ENCODE measurements around the gene SAMD15.
"Not testable (repeated sequence)": the region's sequence is repeated elsewhere in the genome, so short reads cannot be mapped to it uniquely, and the experiment has no call there.

The SAMD15 gene

DNA sequence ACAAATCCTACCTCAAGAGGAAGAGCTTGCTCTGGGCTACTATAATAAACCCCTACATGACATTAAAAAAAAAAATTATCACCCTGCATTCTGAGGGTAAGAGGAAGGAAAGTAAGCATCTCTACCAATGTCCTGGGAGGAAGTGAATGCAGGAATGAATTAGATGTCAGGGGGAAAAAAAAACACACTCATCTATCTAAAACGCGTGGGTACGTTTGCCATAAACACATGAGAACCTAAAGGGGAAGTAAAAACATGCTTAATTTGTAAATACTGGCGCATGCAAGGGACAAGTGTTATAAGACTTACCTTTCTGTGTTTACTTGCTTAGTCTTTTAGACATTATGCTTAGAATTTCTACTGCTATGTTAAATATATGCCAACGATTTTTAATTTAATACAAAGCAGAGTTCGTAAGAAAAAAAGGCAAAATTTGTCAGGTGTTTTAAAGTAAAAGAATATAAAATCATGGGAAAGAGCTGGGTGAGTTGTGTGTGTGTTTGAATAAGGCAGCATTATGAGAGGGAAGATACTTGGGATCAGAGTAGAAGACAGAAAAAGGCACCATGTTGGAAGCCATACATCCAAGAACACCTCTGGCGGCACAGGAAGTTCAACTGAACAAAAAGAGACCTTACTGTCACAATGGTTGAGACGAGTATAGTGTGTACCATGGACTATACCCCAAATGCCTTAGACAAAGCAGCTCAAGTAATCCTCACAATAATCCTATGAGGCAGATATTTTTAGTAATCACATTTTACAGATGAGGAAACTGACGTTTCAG lies 1.8 kb upstream of the SAMD15 start:
- H3K27ac ChIP-seq, result no peak overlapping the region
- DNase-seq (ENCODE audit: low read depth, low spot score), result no peak

DNA sequence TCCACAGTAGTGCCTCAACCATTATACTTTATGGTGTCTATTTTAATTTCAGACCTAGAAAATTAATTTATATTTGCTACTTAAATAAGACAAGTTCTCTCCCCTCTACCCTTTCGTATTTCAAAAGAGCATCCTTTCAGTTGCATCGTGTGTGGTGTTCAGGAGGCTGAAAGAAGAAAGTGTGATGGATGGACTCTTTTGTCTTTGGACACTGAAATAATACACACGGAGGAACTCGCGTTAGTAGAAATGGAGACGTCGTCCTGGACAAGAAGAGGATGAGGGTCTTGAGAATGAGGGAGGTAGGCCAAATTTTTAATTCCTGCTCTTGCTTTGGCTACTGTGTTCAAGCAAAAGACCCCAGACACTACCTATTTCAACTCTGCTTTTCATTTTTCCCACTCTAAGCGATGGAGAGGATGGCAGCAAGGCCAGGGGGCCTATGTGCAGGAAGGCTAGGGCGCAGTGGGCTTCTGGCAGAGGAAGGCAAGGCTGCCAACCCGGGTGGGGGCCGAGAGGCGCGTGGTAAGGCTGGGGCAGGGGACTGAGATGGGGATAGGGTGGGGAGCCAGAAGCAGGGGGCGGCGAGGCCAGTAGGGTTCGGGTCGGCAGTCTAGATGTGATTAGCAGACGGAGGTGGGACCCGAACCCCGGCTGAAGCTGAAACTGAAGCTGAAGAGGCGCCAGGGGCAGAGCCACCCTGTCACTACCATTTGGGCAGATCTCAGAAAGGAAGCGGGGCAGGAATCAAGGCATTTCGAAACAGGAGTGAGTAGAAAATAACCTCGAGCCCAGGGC lies 1.0 kb upstream of the SAMD15 start:
- peak overlapping the region; percentile 69 for H3K27ac ChIP-seq
- DNase-seq (ENCODE audit: low read depth, low spot score), result no peak

DNA sequence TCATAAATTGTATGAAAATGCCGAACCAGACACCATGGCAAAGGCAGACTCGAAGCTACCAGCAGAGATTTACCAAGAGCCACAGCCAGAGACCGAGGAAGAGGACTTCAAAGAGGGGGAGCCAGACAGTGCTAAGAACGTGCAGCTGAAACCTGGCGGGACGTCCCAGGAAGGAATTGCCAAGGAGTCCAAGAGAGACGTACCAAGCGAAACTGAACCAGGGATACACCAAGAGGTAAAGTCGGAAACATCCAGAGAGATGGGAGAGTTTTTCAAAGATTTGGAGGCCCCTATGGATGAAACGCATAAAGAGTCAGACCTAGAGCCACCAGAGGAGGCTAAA lies 294 bp downstream of the SAMD15 start:
- H3K27ac ChIP-seq, result peak overlapping the region; percentile 69
- DNase-seq (ENCODE audit: low read depth, low spot score), result no peak

DNA sequence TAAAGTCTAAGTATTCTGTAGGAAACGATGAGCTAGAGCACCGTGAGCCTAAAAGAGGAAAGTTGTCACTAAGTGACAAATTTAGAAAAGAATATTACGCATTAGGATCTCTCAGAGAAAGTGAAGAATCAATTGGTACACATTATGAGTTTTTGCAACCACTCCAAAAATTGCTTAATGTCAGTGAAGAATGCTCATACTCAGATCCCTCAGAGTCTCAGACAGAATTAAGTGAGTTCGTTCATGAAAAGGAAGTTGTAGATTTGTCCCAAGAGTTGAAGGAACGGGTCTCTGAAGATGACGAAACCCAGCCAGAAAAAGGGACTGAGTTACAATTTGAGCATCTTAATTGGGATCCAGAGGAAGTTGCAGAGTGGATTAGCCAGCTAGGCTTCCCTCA lies 1.5 kb downstream of the SAMD15 start:
- no peak for DNase-seq (ENCODE audit: low read depth, low spot score)
- H3K27ac ChIP-seq, result no peak overlapping the region

GRCh38 chr14:77390188-77390587 lies 13.0 kb downstream of the SAMD15 start:
- DNase-seq (ENCODE audit: low read depth, low spot score), result no peak
- no peak overlapping the region for H3K27ac ChIP-seq

- DNase-seq (ENCODE audit: low read depth, low spot score), result no peak
- H3K27ac ChIP-seq, result no peak overlapping the region
Observed at GRCh38 chr14:77400216-77400615, 23.0 kb downstream of the SAMD15 start.

DNA sequence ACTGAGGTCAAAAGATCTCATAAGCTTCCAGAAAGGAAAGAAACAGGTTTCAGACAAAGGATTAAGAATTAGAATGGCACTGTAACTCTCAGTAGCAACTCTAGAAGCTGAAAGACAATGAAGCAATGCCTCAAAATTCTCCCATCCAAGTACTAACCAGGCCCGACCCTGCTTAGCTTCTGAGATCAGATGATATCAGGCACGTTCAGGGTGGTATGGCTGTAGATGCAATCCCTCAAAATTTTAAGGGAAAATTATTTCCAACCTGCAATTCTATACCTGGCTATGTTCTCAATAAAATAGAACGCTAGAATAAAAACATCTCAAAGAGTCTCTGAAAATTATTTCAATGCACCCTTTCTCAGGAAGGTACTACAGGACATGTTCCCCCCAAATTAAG lies 26.6 kb downstream of the SAMD15 start:
- H3K27ac ChIP-seq, result no peak overlapping the region
- DNase-seq (ENCODE audit: low read depth, low spot score), result no peak

DNA sequence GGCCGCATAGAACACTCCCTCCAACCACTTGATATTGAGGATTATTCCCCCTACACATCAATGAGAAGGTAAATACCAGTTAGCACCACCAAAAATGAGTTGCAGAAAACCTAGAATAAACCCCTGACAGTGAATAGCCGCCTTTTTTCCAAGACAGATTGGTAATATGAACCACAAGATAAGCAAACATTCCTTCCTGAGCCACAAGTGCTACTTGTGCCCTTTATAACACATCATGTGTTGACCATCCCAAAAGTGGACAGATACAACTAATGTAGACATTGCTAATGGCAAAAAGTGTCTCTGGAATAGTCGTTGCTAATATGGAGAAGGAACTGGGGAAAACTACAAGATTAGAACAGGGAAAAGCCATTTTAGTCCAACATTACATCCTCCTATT lies 28.9 kb downstream of the SAMD15 start:
- no peak overlapping the region for H3K27ac ChIP-seq

DNA sequence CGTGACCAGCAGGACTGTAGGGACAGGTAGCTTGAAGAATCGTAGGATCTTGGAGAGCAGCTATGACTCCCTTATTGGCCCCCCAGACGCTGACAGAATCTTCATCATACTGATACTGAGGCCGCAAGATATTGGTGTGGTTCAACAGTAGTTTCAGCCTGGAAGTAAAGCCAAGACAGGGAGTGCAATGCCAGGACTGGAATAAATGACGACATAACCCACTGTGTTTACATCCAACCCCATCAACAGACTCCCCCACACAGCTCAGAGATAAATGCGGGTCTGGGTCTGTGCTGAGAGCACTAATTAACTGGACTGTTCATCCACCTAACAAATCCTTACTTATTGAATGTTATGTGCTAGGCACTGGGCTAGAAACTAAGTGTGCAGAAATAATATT lies 29.5 kb downstream of the SAMD15 start:
- no peak for DNase-seq (ENCODE audit: low read depth, low spot score)
- no peak overlapping the region for H3K27ac ChIP-seq

More for the DNA sequence above, 28.9 kb downstream of the SAMD15 start:
- DNase-seq (ENCODE audit: low read depth, low spot score), result no peak

DNA sequence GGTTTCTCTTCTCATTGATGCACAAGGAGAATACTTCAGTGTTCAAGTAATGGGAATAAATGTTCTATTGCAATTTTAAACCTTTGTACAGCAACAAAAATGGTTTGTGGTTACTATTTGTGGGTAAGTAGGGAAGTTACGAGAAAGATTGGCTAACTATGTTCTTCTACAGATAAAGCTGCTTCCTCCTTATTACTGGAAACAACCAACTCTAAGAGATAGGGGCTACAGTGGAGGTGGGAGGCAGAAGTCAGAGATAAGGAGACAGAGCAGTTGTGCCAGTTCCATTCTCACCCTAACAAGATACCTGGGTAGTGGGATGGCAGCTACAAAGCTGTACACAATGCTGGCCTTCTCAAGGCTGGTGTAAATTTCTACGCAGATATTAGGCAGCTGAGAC lies 30.0 kb downstream of the SAMD15 start:
- DNase-seq (ENCODE audit: low read depth, low spot score), result no peak
- no peak overlapping the region for H3K27ac ChIP-seq

DNA sequence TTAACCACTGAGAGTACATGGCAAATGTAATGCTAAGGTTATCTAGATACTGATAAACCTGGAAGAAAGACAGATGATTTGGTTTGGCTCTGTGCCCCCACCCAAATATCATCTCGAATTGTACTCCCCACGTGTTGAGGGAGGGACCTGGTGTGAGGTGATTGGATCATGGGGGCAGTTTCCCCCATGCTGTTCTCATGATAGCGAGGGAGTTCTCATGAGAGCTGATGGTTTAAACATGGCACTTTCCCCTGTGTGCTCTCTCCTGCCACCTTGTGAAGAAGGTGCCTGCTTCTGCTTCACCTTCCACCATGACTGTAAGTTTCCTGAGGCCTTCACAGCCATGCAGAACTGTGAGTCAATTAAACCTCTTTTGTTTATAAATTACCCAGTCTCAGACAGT lies 32.0 kb downstream of the SAMD15 start:
- no peak overlapping the region for H3K27ac ChIP-seq
- no peak for DNase-seq (ENCODE audit: low read depth, low spot score)

DNA sequence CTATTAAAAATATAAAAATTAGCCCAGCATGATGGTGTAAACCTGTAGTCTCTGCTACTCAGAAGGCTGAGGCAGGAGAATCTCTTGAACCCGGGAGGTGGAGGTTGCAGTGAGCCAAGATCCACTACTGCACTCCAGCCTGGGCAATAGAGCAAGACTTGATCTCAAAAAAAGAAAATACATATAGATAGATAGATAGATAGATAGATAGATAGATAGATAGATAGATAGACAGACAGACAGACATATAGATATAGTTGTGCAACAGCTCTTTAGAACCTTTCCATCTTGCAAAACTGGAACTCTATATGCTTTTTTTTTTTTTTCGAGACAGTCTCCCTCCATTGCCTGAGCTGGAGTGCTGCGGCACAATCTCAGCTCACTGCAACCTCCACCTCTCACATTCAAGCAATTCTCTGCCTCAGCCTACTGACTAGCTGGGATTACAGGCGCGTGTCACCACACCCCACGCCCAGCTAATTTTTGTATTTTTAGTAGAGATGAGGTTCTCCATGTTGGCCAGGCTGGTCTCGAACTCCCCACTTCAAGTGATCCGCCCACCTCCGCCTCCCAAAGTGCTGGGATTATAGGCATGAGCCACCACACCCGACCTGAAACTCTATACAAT lies 38.3 kb downstream of the SAMD15 start:
- H3K27ac ChIP-seq; DNase-seq (ENCODE audit: low read depth, low spot score): not testable (repeated sequence)

- not testable (repeated sequence) for DNase-seq (ENCODE audit: low read depth, low spot score)
Observed at GRCh38 chr14:77416098-77416497, 38.9 kb downstream of the SAMD15 start.

GRCh38 chr14:77416836-77417235 lies 39.7 kb downstream of the SAMD15 start:
- no peak overlapping the region for H3K27ac ChIP-seq
- DNase-seq (ENCODE audit: low read depth, low spot score), result no peak

More at GRCh38 chr14:77416098-77416497, 38.9 kb downstream of the SAMD15 start:
- not testable (repeated sequence) for H3K27ac ChIP-seq

DNA sequence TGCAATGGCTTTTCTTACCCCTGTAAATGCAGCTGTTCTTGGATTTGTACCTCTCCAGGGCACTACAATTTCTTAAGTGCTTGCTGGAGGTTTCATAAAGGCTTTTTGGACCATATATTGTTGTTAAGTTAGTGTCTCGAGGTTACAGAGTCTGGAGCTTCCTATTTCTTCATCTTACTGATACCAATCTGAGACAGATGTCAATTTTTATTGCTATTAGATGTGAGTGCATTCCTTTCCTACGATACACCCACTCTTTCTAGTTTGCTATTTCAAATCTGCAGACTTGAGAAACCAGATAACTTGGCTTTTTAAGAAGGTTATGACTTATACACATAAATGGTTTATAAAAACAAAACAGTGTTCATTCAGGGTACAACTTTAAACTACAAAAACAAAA lies 44.0 kb downstream of the SAMD15 start:
- DNase-seq (ENCODE audit: low read depth, low spot score), result no peak
- H3K27ac ChIP-seq, result no peak overlapping the region

GRCh38 chr14:77423423-77423822 lies 46.2 kb downstream of the SAMD15 start, which contains the start of gene NOXRED1:
NOXRED1 (minus strand) TSS chr14:77423523; CDS start chr14:77422889, 634 bp downstream.
- no peak for DNase-seq (ENCODE audit: low read depth, low spot score)
- no peak within 1 kb of the TSS for H3K27ac ChIP-seq

DNA sequence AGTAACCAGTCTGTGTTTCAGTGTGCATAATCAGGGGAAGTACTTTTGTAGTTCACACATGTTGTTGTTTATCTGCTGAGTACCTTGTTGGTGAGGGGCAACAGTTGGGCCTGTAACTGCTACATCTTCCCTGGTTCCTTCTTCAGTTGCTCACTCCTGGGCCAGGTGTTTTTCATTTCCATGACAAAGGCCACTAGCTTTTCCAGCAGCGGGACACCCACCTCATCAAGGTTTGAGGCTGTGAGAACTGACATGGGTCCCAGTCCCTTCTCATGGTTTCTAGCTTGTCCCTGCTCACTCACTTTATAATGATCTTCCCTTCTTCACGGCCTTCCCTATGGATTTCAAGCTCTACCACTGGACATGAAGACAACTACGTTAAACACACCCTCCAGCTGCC lies 47.7 kb downstream of the SAMD15 start:
- H3K27ac ChIP-seq, result no peak overlapping the region
- no peak for DNase-seq (ENCODE audit: low read depth, low spot score)

DNA sequence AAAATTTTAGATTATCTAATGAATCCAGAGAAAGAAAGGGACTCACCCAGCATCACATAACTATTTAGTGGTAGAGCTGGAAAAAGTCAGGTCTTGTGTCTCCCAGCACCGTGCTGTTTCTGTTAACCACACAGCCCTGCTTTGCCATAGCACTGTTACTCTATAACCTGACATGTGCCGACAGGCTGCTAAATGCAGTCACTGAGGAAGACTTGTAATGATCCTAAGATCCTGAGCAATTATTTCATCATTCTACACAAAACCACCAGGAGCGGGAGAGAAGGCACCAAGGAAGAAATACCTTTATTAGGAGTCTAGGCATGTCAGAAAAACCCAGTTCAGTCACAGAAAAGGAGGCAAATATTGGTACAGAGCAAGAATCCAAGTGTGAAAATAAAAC lies 49.2 kb downstream of the SAMD15 start:
- DNase-seq (ENCODE audit: low read depth, low spot score), result no peak
- no peak overlapping the region for H3K27ac ChIP-seq

GRCh38 chr14:77436042-77436441 lies 58.9 kb downstream of the SAMD15 start:
- DNase-seq (ENCODE audit: low read depth, low spot score), result no peak
- no peak overlapping the region for H3K27ac ChIP-seq

DNA sequence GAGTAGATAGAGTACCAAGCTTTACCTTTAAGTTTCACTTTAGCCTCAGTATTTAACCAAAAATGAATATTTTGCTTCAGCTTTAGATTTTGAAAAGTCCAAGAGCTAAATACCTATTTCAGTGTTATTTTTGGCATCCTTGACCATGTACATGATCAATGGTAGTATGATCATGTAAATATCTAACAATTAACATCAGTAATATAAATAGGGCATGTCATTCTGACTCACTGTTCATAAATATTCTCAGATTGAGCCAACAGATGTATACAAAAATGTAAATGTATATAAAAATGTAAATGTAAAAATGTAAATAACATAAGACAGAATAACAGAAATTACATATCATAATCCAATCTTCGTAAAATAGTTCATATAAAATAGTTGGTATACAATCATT lies 61.4 kb downstream of the SAMD15 start:
- no peak for DNase-seq (ENCODE audit: low read depth, low spot score)

DNA sequence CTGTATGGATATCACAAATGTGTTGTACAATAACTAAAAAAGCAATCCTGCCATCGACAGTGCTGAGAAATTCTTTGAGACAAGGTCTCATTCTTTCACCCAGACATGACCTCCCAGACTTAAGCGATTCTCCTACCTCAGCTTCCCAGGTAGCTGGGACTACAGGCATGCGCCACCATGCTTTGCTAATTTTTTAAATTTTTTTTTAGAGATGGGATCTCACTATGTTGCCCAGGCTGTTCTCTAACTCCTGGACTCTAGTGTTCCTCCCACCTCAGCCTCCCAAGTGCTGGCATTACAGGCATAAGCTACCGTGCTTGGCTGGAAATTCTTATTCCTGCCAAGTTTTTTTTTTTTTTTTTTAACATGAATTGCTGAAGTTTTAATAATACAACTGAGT lies 62.7 kb downstream of the SAMD15 start:
- no peak overlapping the region for H3K27ac ChIP-seq
- DNase-seq (ENCODE audit: low read depth, low spot score), result no peak

More for the DNA sequence above, 61.4 kb downstream of the SAMD15 start:
- no peak overlapping the region for H3K27ac ChIP-seq
